ENCODE measurements around the gene DMRTC1.
"Not testable (repeated sequence)": the region's sequence is repeated elsewhere in the genome, so short reads cannot be mapped to it uniquely, and the experiment has no call there.

DMRTC1 gene, protein sequence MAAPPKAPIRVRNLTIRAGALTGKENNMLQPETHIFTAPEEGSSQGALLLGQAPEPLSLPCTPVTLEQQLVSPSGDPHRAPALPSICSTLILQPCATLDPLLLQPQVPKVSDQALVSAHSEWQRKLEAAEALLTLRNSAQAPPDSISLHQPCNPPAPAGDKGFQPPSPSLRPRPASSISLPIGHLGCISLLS

DNA sequence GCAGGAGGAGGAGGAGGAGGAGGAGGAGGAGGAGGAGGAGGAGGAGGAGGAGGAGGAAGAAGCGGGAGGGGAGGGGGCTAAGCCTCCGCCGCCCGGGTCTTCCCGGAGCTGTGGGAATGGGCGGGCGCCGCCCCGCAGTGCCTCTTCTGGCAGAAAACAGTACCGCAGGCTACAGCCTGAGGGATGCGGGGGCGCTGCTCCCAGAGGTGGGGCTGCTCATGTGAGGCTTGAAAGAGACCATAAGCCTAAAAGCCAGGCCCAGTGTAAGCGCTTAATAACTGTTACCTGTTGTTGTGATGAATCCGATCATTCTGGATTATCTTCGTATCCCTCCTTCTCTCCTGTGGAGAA lies at the start of gene DMRTC1:
DMRTC1 (minus strand) TSS at position 19 of the 351 bp plus-strand sequence. CDS start 68,143 bp downstream, outside the sequence.
- DNase-seq, result not testable (repeated sequence)

DNA sequence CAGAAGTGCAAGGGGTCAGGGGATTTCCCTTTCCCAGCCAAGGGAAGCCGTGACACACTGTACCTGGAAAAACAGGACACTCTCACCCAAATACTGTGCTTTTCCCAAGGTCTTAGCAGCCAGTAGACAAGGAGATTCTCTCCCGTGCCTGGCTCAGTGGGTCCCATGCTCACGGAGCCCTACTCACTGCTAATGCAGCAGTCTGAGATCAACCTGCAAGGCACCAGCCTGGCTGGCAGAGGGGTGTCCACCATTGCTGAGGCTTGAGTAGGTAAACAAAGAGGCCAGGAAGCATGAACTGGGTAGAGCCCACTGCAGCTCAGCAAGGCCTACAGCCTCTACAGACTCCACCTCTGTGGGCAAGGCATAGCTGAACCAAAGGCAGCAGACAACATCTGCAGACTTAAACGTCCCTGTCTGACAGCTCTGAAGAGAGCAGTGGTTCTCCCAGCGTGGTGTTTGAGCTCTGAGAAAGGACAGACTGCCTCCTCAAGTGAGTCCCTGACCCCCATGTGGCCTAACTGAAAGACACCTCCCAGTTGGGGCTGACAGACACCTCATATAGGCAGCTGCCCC lies 37.3 kb upstream of the DMRTC1 start:
- not testable (repeated sequence) for DNase-seq

DNA sequence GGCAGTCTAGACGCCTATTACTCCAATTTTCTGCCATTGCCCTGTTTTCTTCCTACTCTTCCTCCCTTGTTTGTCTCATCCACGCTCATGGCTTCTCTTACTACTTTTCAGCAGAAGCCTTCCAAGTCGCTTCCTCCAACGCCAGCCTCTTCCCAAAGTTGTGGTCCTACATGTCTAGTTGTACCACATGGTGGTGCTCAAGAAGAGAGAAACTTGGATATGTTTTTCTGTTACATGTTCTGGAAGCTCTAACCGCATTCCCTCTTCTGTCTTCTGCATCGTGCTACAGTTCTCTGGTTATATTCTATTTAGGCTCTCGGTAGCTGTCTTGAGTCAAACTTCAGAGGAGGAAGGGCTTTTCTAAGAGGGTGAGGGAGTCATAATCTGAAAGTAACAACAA lies 31.2 kb upstream of the DMRTC1 start:
- not testable (repeated sequence) for DNase-seq

DNA sequence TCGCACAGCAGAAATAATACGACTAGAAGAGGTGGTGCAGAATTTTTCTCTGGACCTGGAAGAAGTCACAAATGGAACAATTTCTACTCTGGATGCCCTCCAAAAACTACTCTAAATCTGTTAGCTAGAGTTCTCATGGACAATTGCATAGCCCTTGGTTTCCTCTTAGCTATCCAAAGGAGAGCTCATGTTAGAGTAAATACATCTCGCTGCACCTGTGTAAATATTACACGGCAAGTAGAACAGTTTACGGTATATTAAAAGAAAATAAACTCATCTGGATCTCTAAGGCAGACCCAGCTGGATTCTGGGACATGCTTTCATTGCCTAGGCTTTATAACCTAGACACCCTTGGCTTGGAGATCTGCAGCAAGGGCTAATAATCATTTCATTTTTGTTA lies 28.2 kb upstream of the DMRTC1 start:
- not testable (repeated sequence) for DNase-seq

DNA sequence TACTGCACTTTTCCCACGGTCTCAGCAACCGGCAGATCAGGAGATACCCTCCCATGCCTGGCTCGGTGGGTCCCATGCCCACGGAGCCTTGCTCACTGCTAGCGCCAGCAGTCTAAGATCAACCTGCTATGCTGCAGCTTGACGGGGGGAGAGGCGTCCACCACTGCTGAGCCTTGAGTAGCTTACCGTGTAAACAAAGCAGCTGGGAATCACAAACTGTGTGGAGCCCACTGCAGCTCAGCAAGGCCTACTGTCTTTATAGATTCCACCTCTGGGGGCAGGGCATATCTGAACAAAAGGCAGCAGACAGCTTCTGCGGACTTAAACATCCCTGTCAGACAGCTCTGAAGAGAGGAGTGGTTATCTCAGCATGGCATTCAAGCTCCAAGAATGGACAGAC lies 16.3 kb upstream of the DMRTC1 start:
- not testable (repeated sequence) for DNase-seq

DNA sequence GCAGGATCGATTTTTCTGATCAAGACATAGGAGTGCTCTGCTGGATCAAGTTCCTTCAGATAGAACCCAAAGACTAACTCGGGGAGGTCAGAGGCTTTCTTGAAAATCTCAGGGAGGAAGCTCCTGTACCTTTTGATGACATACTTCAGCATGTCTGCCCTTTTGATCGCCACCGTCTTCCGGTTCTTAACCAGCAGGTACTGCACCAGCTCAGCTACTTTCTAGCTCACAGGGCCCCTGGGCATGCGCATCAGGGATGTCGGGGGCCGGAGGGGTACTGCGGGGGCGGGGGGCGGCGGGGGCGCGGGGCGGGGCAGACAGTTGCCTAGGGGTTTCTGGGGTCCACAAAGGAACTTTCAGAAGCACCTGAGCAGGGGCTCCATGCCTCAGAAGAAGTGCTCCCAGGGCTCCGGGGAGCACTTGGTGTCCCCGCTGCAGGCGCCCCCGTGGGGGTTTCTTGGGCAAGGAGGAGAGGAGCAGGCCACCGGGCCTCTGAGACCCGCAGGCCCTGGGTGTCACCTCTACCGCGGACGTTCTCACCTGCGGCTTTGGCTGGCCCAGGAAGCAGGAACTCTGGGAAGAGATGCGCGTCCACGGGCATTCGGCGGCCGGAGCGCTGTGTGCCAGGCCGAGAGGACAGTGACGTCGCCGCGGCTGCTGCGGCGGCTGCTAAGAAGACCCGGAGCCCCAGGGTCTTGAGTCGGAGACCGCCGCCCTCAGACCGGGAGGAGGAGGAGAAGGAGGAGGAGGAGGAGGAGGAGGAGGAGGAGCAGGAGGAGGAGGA lies 410 bp downstream of the DMRTC1 start:
- not testable (repeated sequence) for DNase-seq

DNA sequence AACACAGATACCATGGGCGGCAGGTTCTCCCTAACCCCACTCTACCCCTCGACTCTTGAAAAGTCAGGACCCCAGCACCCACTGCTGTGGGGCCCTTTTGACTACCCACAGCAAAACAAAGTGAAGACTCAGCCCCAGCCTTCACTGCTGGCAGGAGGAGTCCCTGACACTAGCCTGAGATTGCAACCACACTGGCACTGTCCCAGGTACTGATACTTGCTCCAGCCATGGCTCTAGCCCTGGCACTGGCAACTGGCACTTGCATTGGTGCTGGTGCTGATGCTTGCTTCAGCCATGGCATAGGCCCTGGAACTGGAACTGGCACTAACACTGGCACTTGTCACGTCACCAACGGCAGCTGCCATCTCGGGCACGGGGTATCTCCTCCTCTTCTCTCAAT lies 1.4 kb downstream of the DMRTC1 start:
- not testable (repeated sequence) for DNase-seq

DNA sequence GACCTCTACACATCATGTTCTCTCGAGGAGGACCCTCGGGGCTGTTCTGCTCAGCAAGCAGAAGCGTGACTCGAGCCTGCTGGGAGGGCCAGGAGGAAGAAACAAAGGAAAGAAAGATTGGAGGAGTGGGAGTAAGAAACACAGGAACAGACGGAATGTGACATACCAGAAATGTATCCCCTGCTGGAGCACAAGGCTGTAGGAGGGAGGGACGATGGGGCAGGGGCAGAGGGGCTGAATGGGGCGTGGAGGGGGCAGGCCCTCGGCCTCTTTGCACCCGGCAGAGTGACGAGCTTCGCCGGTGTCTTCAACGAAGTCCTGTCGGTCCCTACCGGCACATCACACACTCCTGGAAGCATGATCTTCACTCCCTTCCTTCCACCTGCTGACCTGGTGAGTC lies 5.7 kb downstream of the DMRTC1 start, which contains the start of gene FAM236A:
FAM236A (plus strand) TSS at position 301 of the 400 bp plus-strand sequence; CDS start at position 358, 57 bp downstream.
- not testable (repeated sequence) for DNase-seq

DNA sequence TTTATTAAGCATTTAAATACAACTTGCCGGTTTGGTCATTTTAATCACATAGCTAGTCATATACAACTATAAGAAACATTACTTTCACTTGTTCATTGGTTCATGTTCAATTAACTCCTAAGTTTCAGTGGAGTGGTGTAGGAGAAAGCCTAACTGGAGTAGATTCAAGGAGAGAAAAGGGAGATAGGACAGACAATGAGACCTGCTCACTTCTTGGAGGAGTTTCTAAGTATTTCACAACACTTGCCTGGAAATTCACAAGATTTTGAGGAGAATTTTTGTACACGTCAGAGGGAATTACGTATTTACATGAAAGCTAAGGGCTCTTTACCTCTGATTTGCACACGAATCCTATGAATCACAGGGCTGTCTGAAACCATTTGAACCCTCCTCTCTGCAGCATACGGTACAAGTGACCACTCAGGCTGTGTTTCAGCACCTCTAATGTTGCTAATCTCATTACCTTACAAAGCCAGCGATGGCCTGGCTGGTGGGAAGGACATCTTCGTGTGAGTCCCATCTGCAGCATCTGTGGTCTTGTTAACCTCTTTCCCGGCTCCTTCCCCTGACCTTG lies 6.7 kb downstream of the DMRTC1 start:
- not testable (repeated sequence) for DNase-seq

DNA sequence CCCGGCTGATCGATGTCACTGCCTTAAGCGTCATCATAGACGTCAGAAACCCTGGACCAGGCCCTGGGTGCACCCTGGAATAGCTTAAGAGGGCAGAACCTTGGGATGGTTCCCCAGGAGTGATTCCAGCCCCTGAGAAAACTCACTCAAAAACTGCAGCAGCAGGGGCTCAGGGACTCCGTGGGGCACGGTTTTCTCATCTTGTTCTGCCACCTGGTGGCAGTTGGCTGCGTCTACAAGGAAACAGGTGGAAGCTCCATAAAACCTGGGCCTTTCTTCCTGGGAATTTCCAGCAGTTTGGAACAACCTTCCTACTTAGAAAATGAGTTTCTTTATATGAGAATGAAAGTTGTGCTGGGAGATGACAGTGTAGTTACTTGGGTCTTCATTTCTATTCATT lies 7.2 kb downstream of the DMRTC1 start:
- DNase-seq, result not testable (repeated sequence)

DNA sequence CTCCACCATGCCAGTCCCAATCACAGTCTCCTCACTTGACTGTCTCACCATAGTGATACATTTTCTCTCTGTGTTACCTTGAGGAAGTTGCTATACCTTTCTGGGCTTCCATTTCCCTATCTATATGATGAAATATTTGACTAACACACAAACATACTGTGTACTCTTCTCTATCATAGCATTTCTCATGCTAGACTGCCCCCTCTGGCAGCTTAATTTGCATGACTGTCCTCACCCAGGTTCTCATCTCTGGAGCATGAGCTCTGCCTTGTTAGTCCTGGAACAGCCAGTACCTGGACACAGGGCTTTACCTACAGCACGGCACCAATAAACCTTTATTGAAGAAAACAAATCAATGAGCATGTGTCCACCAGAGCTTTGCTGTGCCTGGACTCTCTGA lies 11.4 kb downstream of the DMRTC1 start:
- not testable (repeated sequence) for DNase-seq

DNA sequence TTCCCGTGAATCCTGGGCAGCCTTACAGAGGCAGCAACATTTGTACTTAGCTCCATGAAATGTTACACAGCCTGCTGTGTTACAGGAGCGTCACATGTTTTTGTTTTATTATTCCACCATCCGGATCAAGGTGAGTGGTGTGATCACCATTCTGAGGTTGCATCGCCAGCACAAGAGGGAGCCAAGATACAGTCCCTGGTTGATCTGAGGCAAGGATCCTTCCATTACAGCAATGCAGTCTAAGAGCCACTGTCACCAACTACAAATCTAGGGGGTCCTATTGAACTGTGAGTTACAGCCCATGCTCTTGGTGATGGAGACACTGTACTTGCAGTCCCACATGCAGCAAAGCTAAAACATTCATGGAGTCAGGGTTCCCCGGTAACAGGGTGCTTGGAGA lies 27.5 kb downstream of the DMRTC1 start:
- DNase-seq, result not testable (repeated sequence)

DNA sequence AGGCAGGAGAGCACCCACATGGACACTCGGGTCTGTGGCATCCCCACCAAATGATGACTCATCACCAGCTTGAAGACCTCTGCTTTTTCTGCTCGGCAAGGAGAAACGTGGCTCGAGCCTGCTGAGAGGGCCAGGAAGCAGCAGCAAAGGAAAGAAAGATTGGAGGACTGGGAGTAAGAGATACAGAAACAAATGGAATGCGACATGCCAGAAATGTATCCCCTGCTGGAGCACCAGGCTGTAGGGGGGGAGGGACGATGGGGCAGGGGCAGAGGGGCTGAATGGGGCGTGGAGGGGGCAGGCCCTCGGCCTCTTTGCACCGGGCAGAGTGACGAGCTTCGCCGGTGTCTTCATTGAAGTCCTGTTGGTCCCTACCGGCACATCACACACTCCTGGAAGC lies 31.3 kb downstream of the DMRTC1 start, which contains the start of gene FAM236C:
FAM236C (plus strand) TSS at position 301 of the 400 bp plus-strand sequence. CDS start 100 bp downstream, outside the sequence.
- not testable (repeated sequence) for DNase-seq

DNA sequence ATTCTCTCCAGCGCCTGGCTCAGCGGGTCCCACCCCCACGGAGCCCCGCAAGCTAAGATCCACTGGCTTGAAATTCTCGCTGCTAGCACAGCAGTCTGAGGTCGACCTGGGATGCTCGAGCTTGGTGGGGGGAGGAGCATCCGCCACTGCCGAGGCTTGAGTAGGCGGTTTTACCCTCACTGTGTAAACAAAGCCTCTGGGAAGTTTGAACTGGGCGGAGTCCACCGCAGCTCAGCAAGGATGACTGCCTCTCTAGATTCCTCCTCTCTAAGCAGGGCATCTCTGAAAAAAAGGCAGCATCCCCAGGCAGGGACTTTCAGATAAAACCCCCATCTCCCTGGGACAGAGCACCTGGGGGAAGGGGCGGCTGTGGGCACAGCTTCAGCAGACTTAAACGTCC lies 53.9 kb downstream of the DMRTC1 start:
- not testable (repeated sequence) for DNase-seq

DNA sequence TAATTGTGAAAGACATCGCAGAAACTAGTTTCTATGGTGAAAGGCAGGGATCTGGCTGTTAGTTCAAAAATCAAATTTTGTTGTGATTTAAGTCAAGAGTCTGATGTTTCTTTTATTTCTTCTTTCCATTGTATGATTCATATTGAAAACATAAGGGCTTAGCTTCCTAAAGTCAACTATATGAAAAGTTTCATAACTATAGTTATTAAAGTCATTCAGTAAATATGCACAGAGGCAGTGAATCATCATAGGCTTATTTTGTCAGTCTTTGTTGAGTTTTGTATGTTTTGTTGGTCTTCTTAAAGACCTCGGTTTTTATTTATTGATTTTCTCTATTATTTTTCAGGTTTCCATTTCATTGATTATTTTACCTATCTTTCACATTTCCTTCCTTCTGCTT lies 60.7 kb downstream of the DMRTC1 start:
- not testable (repeated sequence) for DNase-seq

DNA sequence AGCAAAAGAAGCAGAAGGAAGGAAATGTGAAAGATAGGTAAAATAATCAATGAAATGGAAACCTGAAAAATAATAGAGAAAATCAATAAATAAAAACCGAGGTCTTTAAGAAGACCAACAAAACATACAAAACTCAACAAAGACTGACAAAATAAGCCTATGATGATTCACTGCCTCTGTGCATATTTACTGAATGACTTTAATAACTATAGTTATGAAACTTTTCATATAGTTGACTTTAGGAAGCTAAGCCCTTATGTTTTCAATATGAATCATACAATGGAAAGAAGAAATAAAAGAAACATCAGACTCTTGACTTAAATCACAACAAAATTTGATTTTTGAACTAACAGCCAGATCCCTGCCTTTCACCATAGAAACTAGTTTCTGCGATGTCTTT lies 106.1 kb downstream of the DMRTC1 start:
- not testable (repeated sequence) for DNase-seq

DNA sequence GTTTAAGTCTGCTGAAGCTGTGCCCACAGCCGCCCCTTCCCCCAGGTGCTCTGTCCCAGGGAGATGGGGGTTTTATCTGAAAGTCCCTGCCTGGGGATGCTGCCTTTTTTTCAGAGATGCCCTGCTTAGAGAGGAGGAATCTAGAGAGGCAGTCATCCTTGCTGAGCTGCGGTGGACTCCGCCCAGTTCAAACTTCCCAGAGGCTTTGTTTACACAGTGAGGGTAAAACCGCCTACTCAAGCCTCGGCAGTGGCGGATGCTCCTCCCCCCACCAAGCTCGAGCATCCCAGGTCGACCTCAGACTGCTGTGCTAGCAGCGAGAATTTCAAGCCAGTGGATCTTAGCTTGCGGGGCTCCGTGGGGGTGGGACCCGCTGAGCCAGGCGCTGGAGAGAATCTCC lies 112.9 kb downstream of the DMRTC1 start:
- DNase-seq, result not testable (repeated sequence)
